Tibial artery (tissue), 4 donors: Measurements from ENCODE around the gene NPC1.

Experiments used
- DNase-seq, 2 donors: peaks; one replicate each; pipeline ENCODE4 v3.0.0-alpha.2; 2019
- H3K27ac ChIP-seq, 2 donors: fragments of 200-600 bp; sonication (generic) in 1 of 2; 1 replicate in 1 of 2; 2 replicates in 1 of 2; pipeline ENCODE4 v1.5.1; 2018 to 2019; ENCODE audit warnings: mild to moderate bottlenecking in 1 of 2
- H3K27me3 ChIP-seq, 2 donors: fragments of 200-600 bp; sonication (generic) in 1 of 2; one replicate each; pipeline versions ENCODE4 v1.5.1 to v1.6.0; 2016 to 2019
- H3K36me3 ChIP-seq, 3 donors: fragments of 200-600 bp; sonication (generic) in 2 of 3; one replicate each; pipeline ENCODE4 v1.5.1; 2016 to 2019; ENCODE audit warnings: mild to moderate bottlenecking in 2 of 3
- H3K4me1 ChIP-seq, 4 donors: fragments of 200-600 bp; sonication (generic) in 2 of 4; 1 replicate in 3 of 4; 2 replicates in 1 of 4; pipeline ENCODE4 v1.5.1; 2016 to 2019
- H3K4me3 ChIP-seq, 2 donors: fragments of 200-600 bp; sonication (generic) in 1 of 2; 1 replicate in 1 of 2; 2 replicates in 1 of 2; pipeline ENCODE4 v1.5.1; 2018 to 2019; ENCODE audit warnings: mild to moderate bottlenecking in 2 of 2
- H3K9me3 ChIP-seq, 3 donors: fragments of 200-600 bp; sonication (generic) in 1 of 3; one replicate each; pipeline ENCODE4 v1.5.1; 2016 to 2019
- CTCF ChIP-seq, 2 experiments: fragments of 200-600 bp in 1 of 2; fragments of 450-650 bp in 1 of 2; IDR thresholded peaks; one replicate each; pipeline ENCODE4 v1.5.1; 2017 to 2019; ENCODE audit warnings: antibody characterized with exemption in 2 of 2, mild to moderate bottlenecking in 1 of 2, moderate library complexity in 1 of 2
- intact Hi-C: fragments of 100-400 bp; cut with DNase I; formaldehyde crosslinking; loops from one replicate; pipeline ENCODE4 v1.15.0; 2023; ENCODE audit warnings: low total_unique reads

Gene NPC1

GRCh38 chr18:23569299-23570063 is 16.8 kb downstream of the NPC1 start:
- Histone ChIP-seq H3K9me3 (no peaks in the 10 kb centered on the region), H3K36me3 (peaks cover 46 to 81% (median 76%) of the 10 kb centered on the region in 3 donors), H3K4me3 (no peak overlapping the region), H3K27ac (no peak overlapping the region), H3K4me1 (peaks cover 0 to 5% (median 2%) of the 10 kb centered on the region in 4 donors), H3K27me3 (no peaks in the 10 kb centered on the region)
- DNase-seq: no peak
- intact Hi-C loops: no loop called here
- TF ChIP-seq CTCF (IDR thresholded peaks at IDR 0.05): no peak

GRCh38 chr18:23568281-23569138 is 17.8 kb downstream of the NPC1 start:
- Histone ChIP-seq H3K27me3 (no peaks in the 10 kb centered on the region), H3K9me3 (no peaks in the 10 kb centered on the region), H3K4me3 (no peak overlapping the region), H3K4me1 (no peaks in the 10 kb centered on the region), H3K27ac (no peak overlapping the region), H3K36me3 (peaks cover 52 to 90% (median 82%) of the 10 kb centered on the region in 3 donors)
- intact Hi-C loops: no loop called here
- TF ChIP-seq CTCF (IDR thresholded peaks at IDR 0.05): no peak
- no peak for DNase-seq

GRCh38 chr18:23567671-23568070 is 18.6 kb downstream of the NPC1 start:
- no peaks in the 10 kb centered on the region for H3K4me1 ChIP-seq
- H3K9me3 ChIP-seq: no peaks in the 10 kb centered on the region
- H3K27ac ChIP-seq: no peak overlapping the region
- peaks cover 56 to 95% (median 86%) of the 10 kb centered on the region in 3 donors for H3K36me3 ChIP-seq
- no peak for TF ChIP-seq CTCF (IDR thresholded peaks at IDR 0.05)
- no peaks in the 10 kb centered on the region for H3K27me3 ChIP-seq
- no peak for DNase-seq
- intact Hi-C loops: no loop called here
- no peak overlapping the region for H3K4me3 ChIP-seq

- peaks cover 57 to 95% (median 86%) of the 10 kb centered on the region in 3 donors for H3K36me3 ChIP-seq
- no peak for DNase-seq
- H3K4me3 ChIP-seq: no peak overlapping the region
- no peaks in the 10 kb centered on the region for H3K4me1 ChIP-seq
- intact Hi-C loops: no loop called here
- no peaks in the 10 kb centered on the region for H3K9me3 ChIP-seq
- H3K27ac ChIP-seq: no peak overlapping the region
- H3K27me3 ChIP-seq: no peaks in the 10 kb centered on the region
- no peak for TF ChIP-seq CTCF (IDR thresholded peaks at IDR 0.05)
Measured at GRCh38 chr18:23565916-23566547, 20.3 kb downstream of the NPC1 start.

- TF ChIP-seq CTCF (IDR thresholded peaks at IDR 0.05): no peak
- Histone ChIP-seq H3K4me1 (no peaks in the 10 kb centered on the region), H3K27me3 (no peaks in the 10 kb centered on the region), H3K27ac (no peak overlapping the region), H3K4me3 (no peak overlapping the region), H3K9me3 (no peaks in the 10 kb centered on the region), H3K36me3 (peaks cover 61 to 93% (median 87%) of the 10 kb centered on the region in 3 donors)
- DNase-seq: no peak
- intact Hi-C loops: no loop called here
Measured at GRCh38 chr18:23563377-23564043, 22.8 kb downstream of the NPC1 start.
